Retina (tissue), 1 donor: ENCODE results near the gene SLC37A2.
A peak's percentile ranks its signal among the peaks of the same experiment; 100 is the strongest.
"Not testable (repeated sequence)": the region's sequence is repeated elsewhere in the genome, so short reads cannot be mapped to it uniquely, and the experiment has no call there.

ENCODE experiments used
- DNase-seq: peaks from one replicate; pipeline ENCODE4 v3.0.0-alpha.2; 2016

SLC37A2 gene

DNA sequence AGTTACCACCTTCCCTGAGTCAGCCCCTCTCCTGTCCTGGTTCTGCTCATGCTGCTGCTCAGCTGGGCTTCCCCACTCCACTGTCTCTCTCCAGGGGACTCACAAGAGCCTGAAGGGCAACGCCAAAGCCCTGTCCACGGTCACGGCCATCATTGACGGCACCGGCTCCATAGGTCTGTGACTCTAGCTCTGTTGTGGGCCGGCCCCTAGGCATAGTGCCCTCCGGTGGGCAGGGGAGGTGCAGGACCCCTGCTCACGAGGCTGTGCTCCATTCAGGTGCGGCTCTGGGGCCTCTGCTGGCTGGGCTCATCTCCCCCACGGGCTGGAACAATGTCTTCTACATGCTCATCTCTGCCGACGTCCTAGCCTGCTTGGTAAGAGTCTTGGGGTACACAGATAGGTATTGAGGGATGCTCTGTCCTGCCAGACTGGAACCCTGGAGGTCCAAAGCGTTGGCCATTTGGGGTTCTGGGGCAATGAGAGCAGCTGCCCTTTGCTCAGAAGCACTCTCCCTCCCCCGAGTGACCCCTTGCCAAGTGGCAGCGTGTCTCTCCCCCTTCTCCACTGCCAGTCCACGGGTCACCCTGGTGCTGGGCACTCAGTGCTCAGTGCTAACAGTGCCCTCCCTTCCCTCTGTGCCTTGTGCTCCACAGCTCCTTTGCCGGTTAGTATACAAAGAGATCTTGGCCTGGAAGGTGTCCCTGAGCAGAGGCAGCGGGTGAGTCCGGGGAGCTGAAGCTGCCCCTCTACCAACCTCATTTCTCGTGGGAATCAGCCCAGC, 22.4 kb downstream of the SLC37A2 start:
- no peak for DNase-seq

DNA sequence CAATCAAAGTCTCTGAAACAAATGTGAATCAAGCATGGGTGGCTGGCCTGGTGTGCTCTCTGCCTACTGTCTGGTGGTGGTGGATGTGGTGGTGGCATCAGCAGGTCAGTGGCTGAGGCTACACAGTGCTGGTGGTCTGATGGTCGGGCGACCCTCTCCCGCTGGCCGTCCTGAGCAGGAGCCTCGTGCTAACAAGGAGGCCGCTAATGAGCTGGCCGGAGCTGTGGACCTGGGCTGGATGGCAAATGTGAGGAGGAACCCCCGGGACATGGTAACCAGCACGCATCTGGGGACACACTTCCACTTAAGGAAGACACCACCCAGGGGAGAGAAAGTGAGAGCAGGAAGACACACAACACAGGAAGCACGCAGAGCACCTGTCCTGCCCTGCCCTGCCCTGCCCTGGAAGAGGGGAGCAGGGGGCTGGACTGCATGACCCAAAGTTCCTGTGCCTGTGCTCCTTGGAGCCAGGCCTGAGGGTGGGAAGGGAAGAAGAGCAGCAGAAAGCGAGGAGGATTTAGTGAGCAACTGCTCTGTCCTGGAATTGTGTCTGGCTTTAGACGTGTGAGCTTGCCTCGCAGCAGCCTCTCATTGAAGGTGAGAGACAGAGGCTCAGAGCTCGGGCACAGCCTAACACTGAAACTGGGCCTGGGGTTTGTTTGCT, 23.7 kb downstream of the SLC37A2 start:
- no peak for DNase-seq

DNA sequence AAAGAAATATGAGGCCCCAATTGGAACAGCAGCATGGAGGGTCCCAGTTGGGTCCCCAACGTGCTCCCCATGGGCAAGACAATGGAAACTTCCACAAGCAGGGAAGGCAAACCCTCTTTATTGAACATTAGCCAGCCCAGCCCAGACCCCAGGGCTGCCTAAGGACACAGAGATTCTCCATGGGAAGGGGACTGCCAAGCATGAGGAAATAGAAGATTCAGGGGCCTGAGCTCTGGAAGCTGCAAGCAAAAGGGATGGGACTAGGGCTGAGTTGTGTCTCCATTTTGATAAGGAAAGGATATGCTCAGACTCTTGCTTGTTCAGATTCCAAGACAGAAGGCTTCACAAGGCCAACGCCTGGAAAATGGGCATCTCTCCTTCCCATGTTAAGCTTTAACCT, 25.0 kb downstream of the SLC37A2 start:
- DNase-seq: no peak

DNA sequence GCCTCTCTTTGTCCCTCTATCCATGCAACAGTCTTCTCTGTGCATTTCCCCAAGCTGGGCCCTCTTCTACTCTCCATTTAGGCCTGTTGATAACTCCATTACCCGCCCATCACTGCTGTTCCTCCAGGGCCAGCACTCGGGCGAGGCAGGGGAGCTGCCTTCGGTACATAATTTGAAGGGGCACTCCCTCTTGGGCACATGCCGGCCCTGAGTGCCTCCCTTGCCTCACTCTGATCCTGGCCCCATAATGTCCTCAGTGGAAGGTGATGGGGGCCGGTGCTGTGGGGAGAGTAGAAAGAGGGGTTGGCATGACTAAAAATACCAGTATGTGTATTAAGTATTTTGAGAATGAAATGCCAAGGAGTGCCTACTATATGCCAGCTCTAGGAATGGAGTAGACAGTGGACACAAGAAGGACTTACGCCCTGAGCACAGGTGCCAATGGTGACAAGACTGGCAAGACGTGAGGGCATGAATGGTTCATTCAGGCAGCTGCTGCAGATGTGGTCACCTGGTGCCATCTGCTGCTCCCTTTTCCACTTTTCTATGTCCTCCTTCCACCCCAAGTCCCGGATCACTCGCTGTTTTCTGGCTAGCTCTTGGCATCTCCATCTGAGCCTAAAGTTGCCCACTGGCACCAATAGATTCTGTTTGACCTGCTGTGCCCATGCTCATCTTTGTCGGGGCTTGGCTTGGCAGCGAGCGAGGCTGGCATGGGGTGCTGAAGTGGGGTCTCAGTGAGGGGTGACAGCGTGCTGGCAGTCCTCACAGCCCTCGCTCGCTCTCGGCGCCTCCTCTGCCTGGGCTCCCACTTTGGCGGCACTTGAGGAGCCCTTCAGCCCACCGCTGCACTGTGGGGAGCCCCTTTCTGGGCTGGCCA, 25.7 kb downstream of the SLC37A2 start:
- DNase-seq: no peak

DNA sequence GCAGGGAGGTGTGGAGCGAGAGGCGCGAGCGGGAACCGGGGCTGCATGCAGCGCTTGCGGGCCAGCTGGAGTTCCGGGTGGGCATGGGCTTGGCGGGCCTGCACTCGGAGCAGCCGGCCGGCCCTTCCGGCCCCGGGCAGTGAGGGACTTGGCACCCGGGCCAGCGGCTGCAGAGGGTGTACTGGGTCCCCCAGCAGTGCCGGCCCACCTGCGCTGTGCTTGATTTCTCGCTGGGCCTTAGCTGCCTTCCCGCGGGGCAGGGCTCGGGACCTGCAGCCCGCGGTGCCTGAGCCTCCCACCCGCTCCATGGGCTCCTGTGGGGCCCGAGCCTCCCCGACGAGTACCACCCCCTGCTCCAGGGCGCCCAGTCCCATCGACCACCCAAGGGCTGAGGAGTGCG, 26.4 kb downstream of the SLC37A2 start:
- DNase-seq: not testable (repeated sequence)

DNA sequence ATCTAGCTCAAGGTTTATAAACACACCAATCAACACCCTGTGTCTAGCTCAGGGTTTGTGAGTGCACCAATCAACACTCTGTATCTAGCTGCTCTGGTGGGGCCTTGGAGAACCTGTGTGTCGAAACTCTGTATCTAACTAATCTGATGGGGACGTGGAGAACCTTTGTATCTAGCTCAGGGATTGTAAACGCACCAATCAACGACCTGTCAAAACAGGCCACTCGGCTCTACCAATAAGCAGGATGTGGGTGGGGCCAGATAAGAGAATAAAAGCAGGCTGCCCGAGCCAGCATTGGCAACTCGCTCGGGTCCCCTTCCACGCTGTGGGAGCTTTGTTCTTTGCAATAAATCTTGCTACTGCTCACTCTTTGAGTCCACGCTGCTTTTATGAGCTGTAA, 27.0 kb downstream of the SLC37A2 start:
- DNase-seq: not testable (repeated sequence)

DNA sequence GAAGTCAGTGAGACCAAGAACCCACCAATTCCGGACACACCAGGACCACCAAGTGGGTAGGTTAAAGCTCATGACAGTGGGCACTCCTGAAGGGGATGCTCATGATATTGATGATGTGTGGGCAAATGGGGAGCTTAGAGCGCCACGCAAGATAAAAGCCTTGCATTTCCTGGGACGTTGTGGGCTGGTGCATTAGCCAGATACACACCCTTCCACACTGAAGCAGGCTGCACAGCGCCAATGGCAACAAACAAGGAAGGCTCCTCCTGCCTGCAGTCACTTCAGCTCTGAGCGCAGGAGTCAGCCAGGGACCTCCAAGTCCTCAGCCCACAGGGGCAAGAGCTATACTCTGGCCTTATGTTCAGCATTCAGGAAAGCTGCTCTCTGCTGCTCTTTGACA, 27.7 kb downstream of the SLC37A2 start:
- no peak for DNase-seq

DNA sequence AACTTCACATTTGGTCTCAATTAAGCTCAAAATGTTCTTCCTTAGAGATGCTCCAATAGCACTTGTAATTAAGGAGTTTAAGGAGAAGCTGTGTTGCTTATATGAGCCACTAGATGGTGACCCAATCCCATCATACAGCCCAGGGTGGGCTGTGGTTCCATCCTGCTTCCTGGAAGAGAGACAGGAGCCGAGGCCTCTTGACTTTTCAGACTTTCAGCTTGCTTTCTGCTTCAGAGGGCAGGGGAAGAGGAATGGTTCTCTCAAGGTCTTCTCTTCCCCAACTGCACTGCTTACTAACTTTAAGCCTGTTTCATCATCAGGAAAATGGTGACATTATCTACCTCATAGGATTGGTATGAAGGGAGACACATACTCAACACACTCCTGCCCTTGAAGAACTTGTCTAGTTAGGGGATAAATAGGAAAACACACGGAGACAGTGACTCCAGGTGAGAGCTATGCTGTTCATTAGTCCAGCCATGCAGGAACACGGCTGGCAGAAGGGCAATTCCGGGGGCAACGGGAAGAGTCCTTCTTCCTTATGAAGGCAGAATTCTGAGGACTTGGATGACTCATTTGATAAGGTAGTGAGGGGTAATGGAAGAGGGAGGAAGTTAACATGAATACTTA, 28.3 kb downstream of the SLC37A2 start:
- peak; percentile 76 for DNase-seq

DNA sequence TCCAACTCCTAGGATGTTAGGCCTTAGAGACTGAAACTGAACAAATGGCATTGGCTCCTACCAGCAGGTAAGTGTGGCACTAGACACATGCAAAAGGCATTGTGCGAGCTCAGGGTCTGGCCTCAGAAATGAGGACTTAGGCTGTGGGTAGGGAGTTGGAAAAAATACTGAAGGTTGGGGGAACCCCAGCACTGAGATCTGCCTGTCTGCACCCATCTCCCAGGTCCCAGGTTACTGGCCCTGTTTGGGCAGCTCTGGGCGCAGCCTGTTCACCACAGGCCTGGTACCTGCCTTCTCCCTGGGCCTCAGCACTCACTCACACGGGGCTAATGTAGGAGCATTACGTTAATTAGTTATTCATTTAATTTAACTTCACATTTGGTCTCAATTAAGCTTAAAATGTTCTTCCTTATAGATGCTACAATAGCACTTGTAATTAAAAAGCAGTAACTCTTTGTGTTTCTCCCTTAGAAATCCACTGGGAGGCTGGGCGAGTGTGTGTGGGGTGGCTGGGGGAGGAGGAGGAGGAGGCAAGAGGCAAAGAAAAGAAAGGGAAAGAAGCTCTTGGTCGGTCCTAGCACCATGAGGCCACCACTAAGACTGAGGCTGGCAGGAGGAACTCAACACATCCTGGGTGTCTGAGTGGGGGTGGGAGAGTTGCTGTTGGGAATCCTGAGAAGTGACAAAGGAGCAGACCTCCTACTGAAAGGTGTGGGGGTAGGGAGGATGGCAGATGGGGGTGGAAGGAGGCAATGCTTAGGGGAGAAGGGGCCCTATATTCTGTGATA, 29.0 kb downstream of the SLC37A2 start:
- no peak for DNase-seq

DNA sequence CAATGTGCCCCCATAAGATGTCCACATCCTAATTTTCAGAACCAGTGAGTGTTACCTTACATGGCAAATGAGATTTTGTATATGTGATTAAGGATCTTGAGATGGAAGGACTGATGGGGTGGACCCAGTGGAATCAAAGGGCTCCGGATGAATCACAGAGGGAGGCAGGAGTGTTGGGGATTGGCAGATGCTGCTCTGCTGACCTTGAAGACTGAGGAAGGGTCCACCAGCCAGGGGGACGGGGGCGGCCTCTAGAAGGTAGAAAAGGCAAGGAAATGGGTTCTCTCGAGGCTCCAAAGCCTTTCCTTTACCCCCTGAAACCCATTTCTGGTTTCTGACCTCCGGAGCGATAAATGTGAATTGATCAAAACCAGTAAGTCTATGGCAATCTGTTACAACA, 29.6 kb downstream of the SLC37A2 start:
- no peak for DNase-seq

DNA sequence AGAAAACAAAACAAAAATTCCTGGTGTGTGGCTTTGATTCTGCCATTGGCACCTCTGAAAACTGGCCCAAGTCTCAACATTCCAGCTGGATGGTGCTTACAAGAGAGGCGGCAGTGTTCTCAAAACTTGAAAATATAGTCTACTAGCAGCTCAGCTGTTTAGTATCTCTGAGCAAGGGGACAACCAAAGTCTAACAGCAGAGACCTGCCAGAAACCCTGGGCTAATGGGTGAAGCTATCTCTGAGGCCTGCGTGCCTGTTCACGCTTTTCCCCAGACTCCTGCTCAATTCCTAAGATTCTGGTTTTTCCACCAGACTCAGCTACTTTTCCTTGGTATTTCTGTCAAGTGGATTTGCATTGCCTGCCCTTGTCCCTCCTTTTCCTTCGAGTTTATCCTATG, 30.4 kb downstream of the SLC37A2 start:
- no peak for DNase-seq

DNA sequence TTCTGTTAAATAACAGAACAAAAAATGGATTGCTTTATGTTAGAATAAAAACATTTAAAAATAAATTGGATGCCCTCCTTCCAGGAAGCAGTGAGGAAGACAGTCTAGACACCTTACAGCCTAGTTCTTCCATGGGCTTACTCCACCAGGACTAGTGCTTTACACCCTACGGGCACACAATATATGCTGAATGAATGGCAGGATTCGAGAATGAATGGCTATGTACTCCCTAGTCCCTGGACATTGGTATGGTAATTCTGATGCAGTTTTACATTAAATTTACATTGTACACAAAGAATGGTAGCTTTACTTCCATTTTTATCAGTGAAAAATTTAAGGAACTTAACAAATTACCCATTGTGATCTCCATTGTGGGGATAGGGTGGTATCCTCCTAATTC, 31.6 kb downstream of the SLC37A2 start:
- no peak for DNase-seq

DNA sequence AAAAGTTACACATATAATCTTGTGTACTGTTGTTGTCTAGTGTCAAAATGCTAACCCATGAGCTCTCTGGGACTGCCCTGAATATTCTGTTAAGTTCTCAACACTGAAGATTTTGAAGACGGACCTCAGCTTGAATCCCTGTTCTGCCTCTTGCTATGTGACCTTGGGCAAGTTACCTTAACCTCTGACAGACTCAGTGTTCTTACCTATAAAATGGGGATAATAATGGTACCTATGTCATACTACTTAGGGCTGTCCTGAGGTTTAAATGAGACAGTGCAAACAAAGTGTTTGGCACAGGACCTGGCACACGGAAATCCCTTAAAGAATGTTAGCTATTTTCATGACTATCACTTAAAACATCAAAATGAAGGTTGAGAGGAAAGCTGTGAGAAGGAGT, 37.0 kb downstream of the SLC37A2 start:
- DNase-seq: no peak

DNA sequence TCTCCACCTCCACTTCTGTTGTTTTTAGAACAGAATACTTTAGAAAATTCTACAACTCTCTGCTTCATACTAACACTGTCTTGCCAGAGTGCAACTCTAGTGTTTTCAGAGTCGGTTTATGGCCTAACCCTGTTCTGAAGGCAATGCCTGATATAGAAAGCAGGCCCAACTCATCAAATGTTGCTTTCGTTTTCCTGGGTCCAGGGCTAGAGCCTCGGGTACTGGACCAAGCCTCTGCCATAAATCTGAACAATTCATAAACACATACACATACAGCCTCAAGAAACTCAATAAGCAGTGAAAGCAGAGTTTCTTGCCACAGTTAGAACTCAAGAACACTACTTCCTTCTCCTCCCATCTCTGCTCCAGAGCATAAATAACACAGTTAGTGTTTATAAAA, 38.5 kb downstream of the SLC37A2 start:
- DNase-seq: no peak

DNA sequence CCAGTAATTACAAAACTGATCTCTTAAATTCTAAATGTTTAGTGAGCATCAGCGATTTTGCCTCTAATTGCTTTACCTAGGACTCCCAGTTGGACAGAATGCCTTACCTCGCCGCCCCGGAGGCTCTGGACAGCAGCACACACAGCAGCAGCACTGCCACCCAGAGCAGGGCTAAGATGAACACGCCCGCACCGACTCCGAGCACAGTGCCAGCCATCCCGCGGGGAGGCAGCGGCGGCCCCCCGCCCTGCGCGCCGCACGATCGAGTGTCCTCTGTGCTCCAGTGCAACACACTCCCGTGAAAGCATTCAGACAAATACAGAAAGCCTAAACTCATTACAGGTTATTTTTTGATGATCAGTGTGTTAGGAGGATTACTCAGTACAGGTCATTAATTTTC, 38.9 kb downstream of the SLC37A2 start:
- DNase-seq: no peak

DNA sequence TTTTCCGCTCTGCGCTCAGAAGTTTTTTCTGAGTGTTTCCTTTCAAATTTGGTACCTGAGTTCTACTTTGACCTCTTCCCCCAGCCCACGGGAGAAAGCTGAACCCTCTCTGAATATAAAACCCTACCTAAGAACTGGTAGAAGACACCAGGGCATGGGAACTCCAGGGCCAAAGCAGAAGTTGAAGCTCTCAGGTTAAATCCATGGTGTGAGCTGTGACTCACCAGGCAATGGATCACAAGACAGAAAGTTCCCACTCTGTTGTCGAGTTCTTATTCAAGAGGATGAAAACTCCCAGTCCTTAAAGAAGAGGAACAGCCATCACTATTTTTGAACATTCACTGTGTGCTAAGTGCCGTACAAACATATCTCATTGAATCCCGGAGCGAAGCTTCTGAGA, 39.4 kb downstream of the SLC37A2 start:
- no peak for DNase-seq

DNA sequence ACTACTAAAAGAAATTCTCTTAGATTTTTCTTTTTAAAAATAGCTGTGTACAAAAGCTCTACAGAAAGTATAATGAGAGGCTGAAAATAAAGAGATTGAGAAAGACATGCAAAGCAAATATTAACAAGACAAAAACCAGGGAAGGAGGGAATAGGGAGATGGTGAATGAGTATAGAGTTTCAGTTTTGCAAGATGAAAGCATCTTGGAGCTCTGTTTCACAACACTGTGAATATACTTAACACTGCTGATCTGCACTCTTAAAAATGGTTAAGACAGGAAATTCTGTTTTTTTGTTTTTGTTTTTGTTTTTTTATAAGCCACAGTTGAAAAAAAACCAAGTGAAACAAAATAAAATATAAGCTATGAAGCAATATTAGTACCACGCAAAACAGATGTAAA, 42.8 kb downstream of the SLC37A2 start:
- DNase-seq: no peak

DNA sequence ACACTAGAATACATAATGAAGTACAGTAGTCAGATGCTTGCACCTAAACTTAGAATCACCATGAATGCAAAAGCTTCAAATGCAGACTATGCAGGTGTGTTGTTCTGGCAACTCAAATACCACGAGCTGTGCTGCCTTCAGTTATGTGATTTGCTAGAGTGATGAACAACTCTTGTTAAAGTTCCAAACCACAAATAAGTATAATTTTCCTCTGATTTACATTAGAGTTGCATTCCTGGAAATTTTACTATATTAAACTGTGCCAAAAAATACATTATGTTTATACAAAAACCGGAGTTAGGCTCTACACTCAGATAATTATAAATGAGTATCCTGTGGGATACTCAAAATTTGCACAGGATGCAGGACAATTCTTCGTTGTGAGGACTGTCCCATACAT, 45.4 kb downstream of the SLC37A2 start:
- no peak for DNase-seq

DNA sequence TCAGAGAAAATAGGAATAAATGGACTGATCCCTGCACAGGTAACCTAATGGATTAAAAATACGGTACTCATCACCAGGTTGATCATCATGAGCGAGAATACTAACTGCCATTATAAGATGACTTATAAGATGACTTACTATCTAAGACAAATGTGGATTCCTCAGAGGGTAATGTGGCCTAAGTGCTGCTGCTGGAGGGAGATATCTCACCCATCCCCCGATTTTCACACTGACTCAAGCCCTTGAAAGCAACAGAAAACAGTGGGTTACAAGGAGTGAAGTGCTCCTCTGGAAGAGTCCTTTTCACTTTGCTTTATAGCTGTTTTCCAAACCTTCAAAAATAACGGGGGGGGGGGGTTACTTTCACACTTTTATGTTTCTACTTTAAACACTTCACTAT, 47.4 kb downstream of the SLC37A2 start:
- no peak for DNase-seq

DNA sequence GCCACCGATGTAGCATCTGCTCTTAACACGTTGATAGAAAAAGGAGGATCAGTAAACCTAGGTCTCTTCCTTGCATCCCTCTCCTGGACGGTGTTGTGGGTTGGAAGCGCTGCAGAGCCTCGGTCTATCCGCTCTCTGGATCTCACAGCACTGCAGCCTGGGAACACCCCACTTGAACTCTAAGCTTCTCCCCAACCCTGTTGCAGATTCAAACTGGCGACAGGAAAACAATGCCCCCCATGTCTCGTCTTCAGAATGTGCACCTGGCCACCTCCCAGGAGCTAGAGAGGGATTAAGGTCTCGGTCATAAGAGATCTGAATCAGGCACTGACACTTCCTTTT, 47.9 kb downstream of the SLC37A2 start:
- DNase-seq: no peak

DNA sequence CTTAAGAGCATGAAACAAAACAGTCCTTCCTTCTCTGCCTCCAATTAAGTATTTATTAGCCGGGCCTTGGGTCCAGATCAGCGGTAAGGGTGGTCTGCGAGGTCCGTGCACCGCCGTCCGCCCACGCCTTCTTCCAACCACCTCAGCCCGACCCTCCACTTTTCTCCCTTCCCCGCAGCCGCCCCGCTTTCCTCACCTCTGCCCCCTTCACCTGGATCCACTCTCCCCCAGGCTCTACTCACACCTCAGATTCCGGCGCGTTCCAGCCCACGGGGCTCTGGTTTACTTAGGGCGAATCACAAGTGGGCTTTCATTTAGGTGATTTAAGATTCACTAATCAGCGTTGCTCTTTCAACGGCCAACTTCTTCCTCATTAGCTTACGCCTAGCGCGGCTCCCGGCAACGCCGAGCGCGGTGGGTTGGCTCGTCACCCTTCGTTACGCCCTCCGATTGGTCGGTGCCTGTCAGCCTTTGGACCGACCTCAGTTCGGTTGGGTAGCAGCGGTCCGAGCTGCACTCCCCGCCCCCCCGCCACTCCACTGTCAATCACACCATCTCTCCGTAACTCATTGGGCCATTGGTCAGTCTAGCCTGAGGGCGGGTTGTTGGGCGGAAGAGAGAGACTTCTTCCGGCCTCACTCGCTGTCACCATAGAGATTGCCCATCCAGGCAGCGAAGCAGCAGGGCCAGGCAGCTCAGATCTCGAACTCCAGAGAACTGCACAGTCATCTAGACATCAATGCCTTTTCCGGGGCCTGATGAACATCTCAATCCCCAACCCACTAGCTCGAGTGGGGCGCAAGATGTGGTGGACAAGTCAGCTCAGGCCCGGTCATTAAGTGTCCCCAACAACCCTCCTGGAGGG, 48.5 kb downstream of the SLC37A2 start, which contains the start of gene TMEM218:
TSS of gene TMEM218 (minus strand) at position 284 of the 865 bp plus-strand sequence. CDS start 9,385 bp downstream, outside the sequence.
- peak; percentile 99 for DNase-seq
